HEK293 (cell line): Measurements from ENCODE around the gene MRPL9.

Experiments used
- CTCF ChIP-seq: fragments of 450-650 bp; formaldehyde crosslinking; IDR thresholded peaks from 2 replicates; pipeline ENCODE4 v1.5.1; 2016; ENCODE audit warnings: missing biosample characterization, missing genetic modification characterization
- FEZF1 ChIP-seq: fragments of 450-650 bp; formaldehyde crosslinking; IDR thresholded peaks from 2 replicates; pipeline ENCODE4 v1.5.1; 2016; ENCODE audit warnings: missing biosample characterization, missing genetic modification characterization
- GLI4 ChIP-seq: fragments of 450-650 bp; formaldehyde crosslinking; IDR thresholded peaks from 2 replicates; pipeline ENCODE4 v1.5.1; 2016; ENCODE audit warnings: missing biosample characterization, missing genetic modification characterization
- IKZF3 ChIP-seq: fragments of 450-650 bp; IDR thresholded peaks from 2 replicates; pipeline ENCODE4 v1.5.0; 2018; ENCODE audit warnings: missing biosample characterization, mild to moderate bottlenecking, missing genetic modification characterization, moderate library complexity
- KLF7 ChIP-seq: fragments of 450-650 bp; formaldehyde crosslinking; IDR thresholded peaks from 2 replicates; pipeline ENCODE4 v1.5.1; 2016; ENCODE audit warnings: missing biosample characterization, missing genetic modification characterization, borderline replicate concordance
- SP7 ChIP-seq: fragments of 450-650 bp; formaldehyde crosslinking; IDR thresholded peaks from 2 replicates; pipeline ENCODE4 v1.5.1; 2016; ENCODE audit warnings: missing biosample characterization, missing genetic modification characterization
- YY2 ChIP-seq: fragments of 450-650 bp; formaldehyde crosslinking; IDR thresholded peaks from 2 replicates; pipeline ENCODE4 v1.5.1; 2016; ENCODE audit warnings: missing biosample characterization, missing genetic modification characterization
- ZNF10 ChIP-seq: fragments of 450-650 bp; formaldehyde crosslinking; IDR thresholded peaks from 2 replicates; pipeline ENCODE4 v1.5.1; 2017; ENCODE audit warnings: missing biosample characterization, missing genetic modification characterization
- ZNF138 ChIP-seq: fragments of 450-650 bp; formaldehyde crosslinking; IDR thresholded peaks from 2 replicates; pipeline ENCODE4 v1.5.1; 2016; ENCODE audit warnings: missing biosample characterization, missing genetic modification characterization, borderline replicate concordance
- ZNF148 ChIP-seq: fragments of 450-650 bp; formaldehyde crosslinking; IDR thresholded peaks from 2 replicates; pipeline ENCODE4 v1.5.0; 2017; ENCODE audit warnings: missing biosample characterization, missing genetic modification characterization, borderline replicate concordance
- ZNF155 ChIP-seq: fragments of 450-650 bp; formaldehyde crosslinking; IDR thresholded peaks from 2 replicates; pipeline ENCODE4 v1.5.1; 2016; ENCODE audit warnings: missing biosample characterization, missing genetic modification characterization
- ZNF169 ChIP-seq: fragments of 450-650 bp; formaldehyde crosslinking; IDR thresholded peaks from 2 replicates; pipeline ENCODE4 v1.5.1; 2016; ENCODE audit warnings: missing biosample characterization, missing genetic modification characterization
- ZNF2 ChIP-seq: fragments of 450-650 bp; formaldehyde crosslinking; IDR thresholded peaks from 2 replicates; pipeline ENCODE4 v1.5.1; 2016; ENCODE audit warnings: missing biosample characterization, missing genetic modification characterization
- ZNF214 ChIP-seq: fragments of 450-650 bp; formaldehyde crosslinking; IDR thresholded peaks from 2 replicates; pipeline ENCODE4 v1.5.1; 2017; ENCODE audit warnings: missing biosample characterization, mild to moderate bottlenecking, missing genetic modification characterization, borderline replicate concordance
- ZNF26 ChIP-seq: fragments of 450-650 bp; formaldehyde crosslinking; IDR thresholded peaks from 2 replicates; pipeline ENCODE4 v1.5.1; 2016; ENCODE audit warnings: missing biosample characterization, missing genetic modification characterization
- ZNF311 ChIP-seq: fragments of 450-650 bp; formaldehyde crosslinking; IDR thresholded peaks from 2 replicates; pipeline ENCODE4 v1.5.1; 2017; ENCODE audit warnings: missing biosample characterization, missing genetic modification characterization, borderline replicate concordance
- ZNF426 ChIP-seq: fragments of 450-650 bp; formaldehyde crosslinking; IDR thresholded peaks from 2 replicates; pipeline ENCODE4 v1.5.1; 2017; ENCODE audit warnings: missing biosample characterization, missing genetic modification characterization, mild to moderate bottlenecking, inconsistent platforms, moderate library complexity
- ZNF514 ChIP-seq: fragments of 450-650 bp; formaldehyde crosslinking; IDR thresholded peaks from 2 replicates; pipeline ENCODE4 v1.5.1; 2016; ENCODE audit warnings: missing biosample characterization, missing genetic modification characterization
- ZNF521 ChIP-seq: fragments of 450-650 bp; formaldehyde crosslinking; IDR thresholded peaks from 2 replicates; pipeline ENCODE4 v1.5.1; 2017; ENCODE audit warnings: missing biosample characterization, mild to moderate bottlenecking, missing genetic modification characterization
- ZNF548 ChIP-seq: fragments of 450-650 bp; formaldehyde crosslinking; IDR thresholded peaks from 2 replicates; pipeline ENCODE4 v1.5.1; 2016; ENCODE audit warnings: missing biosample characterization, missing genetic modification characterization
- ZNF623 ChIP-seq: fragments of 450-650 bp; formaldehyde crosslinking; IDR thresholded peaks from 2 replicates; pipeline ENCODE4 v1.5.1; 2016; ENCODE audit warnings: missing biosample characterization, missing genetic modification characterization
- ZNF626 ChIP-seq: fragments of 450-650 bp; sonication (Bioruptor Pico); formaldehyde crosslinking; IDR thresholded peaks from 2 replicates; pipeline ENCODE4 v1.5.1; 2018; ENCODE audit warnings: missing biosample characterization, missing genetic modification characterization, inconsistent platforms
- ZNF692 ChIP-seq: fragments of 450-650 bp; formaldehyde crosslinking; IDR thresholded peaks from 2 replicates; pipeline ENCODE4 v1.5.1; 2016; ENCODE audit warnings: missing biosample characterization, missing genetic modification characterization
- ZNF791 ChIP-seq: fragments of 450-650 bp; formaldehyde crosslinking; IDR thresholded peaks from 2 replicates; pipeline ENCODE4 v1.5.1; 2016; ENCODE audit warnings: missing biosample characterization, missing genetic modification characterization
- TF ChIP-seq, protein P1 (sequence below): fragments of 450-650 bp; formaldehyde crosslinking; IDR thresholded peaks from 2 replicates; pipeline ENCODE4 v1.5.1; 2017; ENCODE audit warnings: missing biosample characterization, missing genetic modification characterization
- TF ChIP-seq, protein P2 (sequence below): fragments of 450-650 bp; formaldehyde crosslinking; conservative IDR thresholded peaks from 2 replicates; pipeline ENCODE4 v1.5.1; 2016; ENCODE audit warnings: low read depth, missing biosample characterization, missing genetic modification characterization

Gene MRPL9

GRCh38 chr1:151790071-151790939 is 27.0 kb upstream of the MRPL9 start, which contains the start of gene TDRKH (continued):
- TF ChIP-seq ZNF2 (peak; percentile 96), ZNF514 (tag by site-specific recombination) (no peak), SP7 (tag by site-specific recombination) (peak; percentile 91), IKZF3 (peak; percentile 45), ZNF426 (tag by site-specific recombination) (no peak), ZNF548 (tag by site-specific recombination) (peak; percentile 75; the same call in 1 of the 2 replicates), ZNF10 (peak; percentile 57), ZNF791 (no peak), GLI4 (tag by site-specific recombination) (peak; percentile 85; the same call in 1 of the 2 replicates), ZNF692 (tag by site-specific recombination) (peak; percentile 93), ZNF169 (no peak; the same call in 1 of the 2 replicates), YY2 (no peak), ZNF148 (tag by site-specific recombination) (no peak), FEZF1 (tag by site-specific recombination) (no peak), ZNF626 (tag by site-specific recombination) (no peak), KLF7 (peak; percentile 85; the same call in 1 of the 2 replicates), ZNF26 (no peak), ZNF521 (no peak), CTCF (tag by site-specific recombination) (peak; percentile 100), ZNF623 (tag by site-specific recombination) (no peak), ZNF311 (tag by site-specific recombination) (no peak), ZNF138 (tag by site-specific recombination) (no peak), ZNF214 (tag by site-specific recombination) (no peak), ZNF155 (no peak)
- TF ChIP-seq, protein P1, sequence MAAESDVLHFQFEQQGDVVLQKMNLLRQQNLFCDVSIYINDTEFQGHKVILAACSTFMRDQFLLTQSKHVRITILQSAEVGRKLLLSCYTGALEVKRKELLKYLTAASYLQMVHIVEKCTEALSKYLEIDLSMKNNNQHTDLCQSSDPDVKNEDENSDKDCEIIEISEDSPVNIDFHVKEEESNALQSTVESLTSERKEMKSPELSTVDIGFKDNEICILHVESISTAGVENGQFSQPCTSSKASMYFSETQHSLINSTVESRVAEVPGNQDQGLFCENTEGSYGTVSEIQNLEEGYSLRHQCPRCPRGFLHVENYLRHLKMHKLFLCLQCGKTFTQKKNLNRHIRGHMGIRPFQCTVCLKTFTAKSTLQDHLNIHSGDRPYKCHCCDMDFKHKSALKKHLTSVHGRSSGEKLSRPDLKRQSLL (tag by site-specific recombination): peak; percentile 98
- TF ChIP-seq, protein P2, sequence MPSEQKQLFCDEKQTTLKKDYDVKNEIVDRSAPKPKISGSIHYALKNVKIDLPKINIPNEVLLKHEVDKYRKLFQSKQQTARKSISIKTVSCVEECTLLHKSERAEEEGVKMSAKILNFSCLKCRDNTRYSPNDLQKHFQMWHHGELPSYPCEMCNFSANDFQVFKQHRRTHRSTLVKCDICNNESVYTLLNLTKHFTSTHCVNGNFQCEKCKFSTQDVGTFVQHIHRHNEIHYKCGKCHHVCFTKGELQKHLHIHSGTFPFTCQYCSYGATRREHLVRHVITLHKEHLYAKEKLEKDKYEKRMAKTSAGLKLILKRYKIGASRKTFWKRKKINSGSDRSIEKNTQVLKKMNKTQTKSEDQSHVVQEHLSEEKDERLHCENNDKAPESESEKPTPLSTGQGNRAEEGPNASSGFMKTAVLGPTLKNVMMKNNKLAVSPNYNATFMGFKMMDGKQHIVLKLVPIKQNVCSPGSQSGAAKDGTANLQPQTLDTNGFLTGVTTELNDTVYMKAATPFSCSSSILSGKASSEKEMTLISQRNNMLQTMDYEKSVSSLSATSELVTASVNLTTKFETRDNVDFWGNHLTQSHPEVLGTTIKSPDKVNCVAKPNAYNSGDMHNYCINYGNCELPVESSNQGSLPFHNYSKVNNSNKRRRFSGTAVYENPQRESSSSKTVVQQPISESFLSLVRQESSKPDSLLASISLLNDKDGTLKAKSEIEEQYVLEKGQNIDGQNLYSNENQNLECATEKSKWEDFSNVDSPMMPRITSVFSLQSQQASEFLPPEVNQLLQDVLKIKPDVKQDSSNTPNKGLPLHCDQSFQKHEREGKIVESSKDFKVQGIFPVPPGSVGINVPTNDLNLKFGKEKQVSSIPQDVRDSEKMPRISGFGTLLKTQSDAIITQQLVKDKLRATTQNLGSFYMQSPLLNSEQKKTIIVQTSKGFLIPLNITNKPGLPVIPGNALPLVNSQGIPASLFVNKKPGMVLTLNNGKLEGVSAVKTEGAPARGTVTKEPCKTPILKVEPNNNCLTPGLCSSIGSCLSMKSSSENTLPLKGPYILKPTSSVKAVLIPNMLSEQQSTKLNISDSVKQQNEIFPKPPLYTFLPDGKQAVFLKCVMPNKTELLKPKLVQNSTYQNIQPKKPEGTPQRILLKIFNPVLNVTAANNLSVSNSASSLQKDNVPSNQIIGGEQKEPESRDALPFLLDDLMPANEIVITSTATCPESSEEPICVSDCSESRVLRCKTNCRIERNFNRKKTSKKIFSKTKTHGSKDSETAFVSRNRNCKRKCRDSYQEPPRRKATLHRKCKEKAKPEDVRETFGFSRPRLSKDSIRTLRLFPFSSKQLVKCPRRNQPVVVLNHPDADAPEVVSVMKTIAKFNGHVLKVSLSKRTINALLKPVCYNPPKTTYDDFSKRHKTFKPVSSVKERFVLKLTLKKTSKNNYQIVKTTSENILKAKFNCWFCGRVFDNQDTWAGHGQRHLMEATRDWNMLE (tag by site-specific recombination): 0 out of 2 replicates have a peak, but pooled peaks have one; percentile 14
